CD4-positive, alpha-beta T cell treated with Interleukin-17A for 1 hour (primary cell): ENCODE data around the gene CNOT6L.

Experiments
- DNase-seq: peaks from one replicate; pipeline ENCODE4 v3.0.0-alpha.2; 2020

CNOT6L gene

GRCh38 chr4:77818602-77819403 lies at the start of gene CNOT6L:
CNOT6L (minus strand) TSS chr4:77819368; CDS start chr4:77819308, 60 bp downstream.
- peak; percentile 89 for DNase-seq

GRCh38 chr4:77865259-77865658 lies 46.1 kb upstream of the CNOT6L start:
- no peak for DNase-seq

- DNase-seq, result peak; percentile 40
Measured at GRCh38 chr4:77863341-77863740, 44.2 kb upstream of the CNOT6L start.

- DNase-seq, result peak; percentile 96
Measured at GRCh38 chr4:77862478-77863216, 43.5 kb upstream of the CNOT6L start, which contains the start of gene MRPL1. MRPL1 (plus strand) TSS chr4:77862830; CDS start chr4:77862849, 19 bp downstream.

- no peak for DNase-seq
Measured at GRCh38 chr4:77861495-77861894, 42.3 kb upstream of the CNOT6L start.

GRCh38 chr4:77859256-77859655 lies 40.1 kb upstream of the CNOT6L start:
- DNase-seq, result no peak

GRCh38 chr4:77856152-77856551 lies 37.0 kb upstream of the CNOT6L start:
- no peak for DNase-seq

- DNase-seq, result peak; percentile 81
Measured at GRCh38 chr4:77854431-77855111, 35.4 kb upstream of the CNOT6L start.

GRCh38 chr4:77852892-77853495 lies 33.8 kb upstream of the CNOT6L start:
- peak; percentile 87 for DNase-seq

- no peak for DNase-seq
Measured at GRCh38 chr4:77849278-77849965, 30.3 kb upstream of the CNOT6L start.

GRCh38 chr4:77848508-77848907 lies 29.3 kb upstream of the CNOT6L start:
- DNase-seq, result no peak

- no peak for DNase-seq
Measured at GRCh38 chr4:77845929-77846328, 26.8 kb upstream of the CNOT6L start.

- DNase-seq, result no peak
Measured at GRCh38 chr4:77845400-77845799, 26.2 kb upstream of the CNOT6L start.

- no peak for DNase-seq
Measured at GRCh38 chr4:77844363-77844762, 25.2 kb upstream of the CNOT6L start.

- DNase-seq, result no peak
Measured at GRCh38 chr4:77843628-77844027, 24.5 kb upstream of the CNOT6L start.

GRCh38 chr4:77834403-77834802 lies 15.2 kb upstream of the CNOT6L start:
- no peak for DNase-seq

- no peak for DNase-seq
Measured at GRCh38 chr4:77833126-77833724, 14.1 kb upstream of the CNOT6L start.

- DNase-seq, result peak; percentile 56
Measured at GRCh38 chr4:77827343-77827742, 8.2 kb upstream of the CNOT6L start.

GRCh38 chr4:77826275-77826674 lies 7.1 kb upstream of the CNOT6L start:
- DNase-seq, result no peak

- peak; percentile 85 for DNase-seq
Measured at GRCh38 chr4:77821775-77822174, 2.6 kb upstream of the CNOT6L start.

- DNase-seq, result peak; percentile 51
Measured at GRCh38 chr4:77820649-77821561, 1.7 kb upstream of the CNOT6L start.
